Activated naive CD8-positive, alpha-beta T cell treated with anti-CD3 and anti-CD28 coated beads, Interleukin-2, amount 50 U/mL, for 16 hours (primary cell): ENCODE data around the gene ARV1.
"Not testable (repeated sequence)": the region's sequence is repeated elsewhere in the genome, so short reads cannot be mapped to it uniquely, and the experiment has no call there.

Source experiments
- DNase-seq: peaks from one replicate; pipeline ENCODE4 v3.0.0-alpha.2; 2020; ENCODE audit warnings: low read depth, low spot score

ARV1 gene

DNA sequence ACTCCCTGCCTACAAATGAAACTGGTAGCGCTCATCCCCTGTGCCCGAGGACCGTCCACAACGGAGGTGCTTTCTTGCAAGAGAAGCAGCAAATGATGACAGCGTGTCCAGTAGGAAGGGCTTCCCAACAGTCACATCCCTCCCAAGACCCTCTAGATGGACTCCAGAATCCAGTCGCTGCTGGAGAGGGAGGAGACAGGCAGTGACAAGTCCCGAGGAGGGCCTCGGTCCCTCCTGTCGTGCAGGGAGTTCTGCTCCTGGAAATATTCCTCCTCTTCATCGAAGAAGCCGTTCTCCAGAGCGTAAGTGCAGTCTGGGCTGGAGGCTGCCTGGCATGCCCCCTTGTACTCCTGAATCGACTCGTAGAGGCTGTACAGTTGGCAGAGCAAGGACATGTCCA lies 40.8 kb downstream of the ARV1 start:
- no peak for DNase-seq

DNA sequence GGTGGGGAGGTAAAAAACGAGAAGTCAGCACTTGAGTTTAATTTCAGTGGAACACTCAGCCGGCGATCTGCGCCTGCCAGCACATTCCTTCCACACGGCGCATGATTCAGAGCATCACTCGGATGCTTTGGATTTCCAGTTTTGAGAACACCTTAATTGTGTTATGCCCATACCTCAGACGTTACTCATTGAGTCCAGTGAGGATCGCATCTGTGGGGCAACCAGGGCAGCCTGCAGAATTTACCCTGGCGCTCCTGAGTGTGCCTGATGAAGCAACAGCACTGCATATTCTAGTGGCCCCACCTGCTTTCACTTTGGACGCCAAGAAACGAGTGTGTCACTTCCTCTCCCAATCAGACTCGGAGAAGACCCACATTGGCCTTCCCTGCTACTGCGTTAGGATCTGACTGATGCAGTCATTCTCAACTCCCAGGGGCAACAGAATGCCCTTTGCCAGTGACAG lies 41.3 kb downstream of the ARV1 start:
- DNase-seq: no peak

DNA sequence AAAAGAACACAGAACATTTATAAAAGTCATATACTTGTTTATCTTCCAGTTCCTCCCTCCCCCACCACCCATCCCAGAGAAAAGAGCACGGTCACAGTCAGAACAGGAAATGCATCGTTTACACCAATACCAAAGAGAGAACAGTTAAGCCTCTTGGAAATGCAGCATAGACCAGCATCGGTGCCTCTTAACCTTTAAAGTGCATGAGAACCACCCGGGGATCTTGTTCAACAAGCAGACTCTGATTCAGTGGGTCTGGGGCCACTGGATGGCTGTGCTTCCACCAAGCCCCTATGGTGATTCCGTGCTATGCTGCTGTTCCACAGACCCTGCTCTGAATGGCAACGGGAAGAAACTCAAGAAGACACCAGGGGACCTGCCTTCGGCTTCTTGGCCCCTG lies 41.9 kb downstream of the ARV1 start:
- no peak for DNase-seq

DNA sequence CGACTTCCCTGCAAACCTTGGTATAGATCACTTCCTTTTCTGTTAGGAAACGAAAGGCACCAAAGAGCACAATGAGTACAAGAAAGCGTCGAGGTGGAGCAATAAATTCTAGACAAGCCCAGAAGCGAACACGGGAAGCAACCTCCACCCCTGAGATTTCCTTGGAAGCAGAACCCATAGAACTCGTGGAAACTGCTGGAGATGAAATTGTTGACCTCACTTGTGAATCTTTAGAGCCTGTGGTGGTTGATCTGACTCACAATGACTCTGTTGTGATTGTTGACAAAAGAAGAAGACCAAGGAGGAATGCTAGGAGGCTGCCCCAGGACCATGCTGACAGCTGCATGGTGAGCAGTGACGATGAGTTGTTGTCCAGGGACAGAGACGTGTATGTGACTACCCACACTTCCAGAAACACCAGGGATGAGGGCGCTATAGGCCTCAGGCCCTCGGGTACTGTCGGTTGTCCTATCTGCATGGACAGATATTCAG lies 42.7 kb downstream of the ARV1 start:
- DNase-seq: no peak

DNA sequence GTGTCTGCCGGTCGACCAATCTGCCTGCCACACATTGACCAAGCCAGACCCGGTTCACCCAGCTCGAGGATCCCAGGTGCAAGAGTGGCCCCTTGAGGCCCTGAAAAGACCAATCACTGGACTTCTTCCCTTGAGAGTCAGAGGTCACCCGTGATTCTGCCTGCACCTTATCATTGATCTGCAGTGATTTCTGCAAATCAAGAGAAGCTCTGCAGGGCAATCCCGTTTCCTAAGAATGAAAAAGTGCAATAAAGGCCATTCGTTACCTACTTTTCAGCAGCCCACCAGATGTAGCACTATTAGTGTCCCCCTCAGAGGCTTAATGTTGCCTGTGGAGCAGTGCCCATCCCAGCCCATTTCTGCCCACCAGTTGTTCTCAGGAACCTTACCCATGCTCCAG lies 43.6 kb downstream of the ARV1 start:
- not testable (repeated sequence) for DNase-seq

DNA sequence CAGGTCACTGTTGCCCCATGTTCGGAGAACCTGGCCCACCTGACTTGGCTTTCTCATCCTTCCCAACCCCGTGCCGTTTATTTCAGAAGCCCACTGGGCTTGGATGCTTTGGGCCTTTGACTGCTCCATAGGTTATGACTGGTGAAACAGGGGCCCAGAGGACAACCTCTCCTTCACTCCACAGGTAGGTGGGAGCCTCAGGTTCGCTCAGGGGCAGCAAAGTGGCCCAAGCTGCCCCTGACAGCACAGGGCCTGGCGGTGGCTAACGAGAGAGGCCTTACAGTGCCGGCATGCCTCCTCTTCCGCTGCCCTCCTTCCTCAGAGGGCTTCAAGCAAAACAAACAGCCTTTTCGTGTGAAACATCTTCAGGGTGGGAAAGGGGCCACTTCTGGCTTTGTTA lies 44.3 kb downstream of the ARV1 start:
- no peak for DNase-seq

DNA sequence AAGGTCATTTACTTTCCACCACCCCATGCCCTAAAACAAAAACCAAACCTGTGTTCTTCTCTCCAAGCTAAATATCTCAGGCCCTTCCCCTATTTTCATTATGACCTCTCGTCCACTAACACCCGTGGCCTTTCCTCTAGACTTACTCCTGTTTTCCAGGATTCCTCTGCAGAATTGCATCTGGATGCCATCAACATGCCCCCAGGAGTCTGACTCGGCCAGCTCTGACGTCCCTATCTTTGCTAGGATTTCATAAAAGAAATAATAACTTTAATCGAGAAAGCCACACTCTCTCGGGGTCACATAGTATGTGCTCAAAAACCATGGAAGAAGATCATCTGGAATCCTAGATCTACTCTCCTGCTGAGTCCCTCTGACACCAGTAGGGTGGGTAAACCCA lies 47.7 kb downstream of the ARV1 start:
- no peak for DNase-seq

DNA sequence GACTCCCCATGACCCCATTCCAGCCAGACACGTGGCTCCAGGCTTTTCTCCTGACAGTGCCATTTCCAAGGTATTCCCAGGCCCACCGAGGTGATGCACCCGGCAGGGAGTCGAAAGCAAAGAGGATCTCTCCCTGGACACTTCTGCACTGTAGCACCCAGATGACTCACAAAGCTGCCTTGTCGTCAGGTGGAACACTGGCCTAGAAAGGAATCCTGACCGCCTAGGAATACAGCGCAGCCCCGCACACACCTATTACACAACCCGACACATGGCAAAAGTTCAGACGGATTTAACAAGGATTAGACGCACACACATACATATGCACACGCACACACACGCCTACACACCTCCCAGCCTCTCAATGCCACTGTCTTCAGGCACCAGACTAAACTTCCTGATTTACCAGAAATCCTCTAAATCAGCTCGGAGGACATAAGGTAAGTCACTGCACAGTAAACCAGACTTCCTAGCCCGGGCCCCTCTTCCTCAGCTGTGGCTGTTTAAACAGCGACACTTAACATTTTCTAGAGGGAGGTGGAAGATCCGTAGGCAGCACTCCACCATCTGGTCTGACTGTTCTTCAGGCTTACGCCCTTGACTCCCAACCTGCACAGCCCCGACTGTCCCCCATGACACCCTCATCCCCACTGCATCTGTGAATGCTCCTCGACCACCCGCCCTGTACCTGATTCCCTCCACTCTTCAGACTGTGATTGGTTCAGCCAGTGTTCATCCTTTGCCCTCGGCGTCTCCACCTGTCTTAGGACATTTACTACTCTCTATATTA lies 48.4 kb downstream of the ARV1 start:
- no peak for DNase-seq

DNA sequence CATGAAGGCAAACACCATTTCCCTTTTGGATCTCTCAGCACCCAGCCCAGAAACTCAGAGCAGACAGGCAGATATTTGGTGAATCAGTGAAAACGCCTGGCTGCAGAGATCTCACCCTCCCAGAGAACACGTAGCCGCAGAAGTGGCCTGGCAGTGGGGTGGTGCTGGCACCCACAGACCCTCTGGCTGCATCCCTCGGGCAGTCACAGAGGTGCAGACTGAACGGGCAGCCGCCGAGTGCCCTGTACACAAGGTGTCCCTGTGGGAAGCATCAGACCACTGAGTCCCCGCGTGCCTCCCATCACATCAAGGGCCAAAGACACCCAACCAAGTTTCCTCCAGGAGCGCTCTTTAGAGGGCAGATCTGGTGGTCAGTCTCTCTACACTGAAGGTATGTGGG lies 49.1 kb downstream of the ARV1 start:
- DNase-seq: no peak

DNA sequence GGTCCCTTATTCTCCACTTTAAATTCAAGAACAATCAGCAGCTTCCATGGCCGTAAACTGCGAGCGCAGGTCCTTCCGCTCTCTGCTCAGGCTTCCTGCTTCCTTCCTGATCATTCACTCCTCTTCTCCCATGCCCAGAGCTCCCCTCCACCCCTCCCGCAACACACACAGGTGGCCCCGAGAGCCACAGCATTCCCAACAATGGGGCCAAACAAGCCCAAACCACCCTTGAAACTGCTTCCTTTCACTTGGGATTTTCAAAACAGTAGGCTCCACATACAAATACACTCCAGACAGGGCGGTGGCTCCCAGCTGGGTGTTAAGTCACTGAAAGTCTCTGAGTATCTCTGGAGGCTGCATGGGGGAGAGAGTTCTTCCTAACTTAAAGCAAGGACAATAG lies 49.8 kb downstream of the ARV1 start:
- DNase-seq: no peak

DNA sequence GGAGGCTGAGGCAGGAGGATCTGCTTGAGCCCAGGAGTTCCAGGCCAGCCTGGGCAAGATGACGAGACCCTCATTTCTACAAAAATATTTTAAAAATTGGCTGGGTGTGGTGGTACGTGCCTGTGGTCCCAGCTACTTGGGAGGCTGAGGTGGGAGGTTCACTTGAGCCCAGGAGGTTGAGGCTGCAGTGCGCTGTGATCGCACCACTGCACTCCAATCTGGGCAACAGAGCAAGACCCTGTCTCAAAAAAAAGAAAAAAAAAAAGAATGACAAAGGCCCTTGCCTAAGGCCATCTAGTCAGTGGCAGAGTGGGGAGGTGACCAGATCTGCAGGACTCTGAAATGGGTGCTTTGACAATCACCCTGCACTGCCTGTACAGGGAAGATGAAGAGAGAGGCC lies 50.4 kb downstream of the ARV1 start:
- not testable (repeated sequence) for DNase-seq

DNA sequence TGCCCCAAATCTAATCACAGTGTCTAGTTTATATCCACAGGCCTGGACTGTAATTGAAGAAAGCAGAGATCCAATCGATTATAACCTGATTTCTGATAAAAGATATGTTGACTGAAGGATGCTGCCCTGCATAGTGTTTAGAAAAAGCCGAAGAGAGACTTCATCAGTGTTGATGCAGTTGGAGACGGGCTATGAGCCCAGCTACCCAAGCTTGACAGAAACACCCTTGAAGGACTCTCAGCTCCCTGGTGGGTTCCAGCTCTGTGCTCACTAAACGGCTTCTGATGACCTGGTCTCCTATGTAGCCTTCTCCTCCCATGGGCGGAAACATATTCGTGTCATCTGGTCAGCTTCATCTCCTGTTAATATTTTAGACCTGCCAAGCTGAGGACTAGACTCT lies 50.9 kb downstream of the ARV1 start:
- no peak for DNase-seq

DNA sequence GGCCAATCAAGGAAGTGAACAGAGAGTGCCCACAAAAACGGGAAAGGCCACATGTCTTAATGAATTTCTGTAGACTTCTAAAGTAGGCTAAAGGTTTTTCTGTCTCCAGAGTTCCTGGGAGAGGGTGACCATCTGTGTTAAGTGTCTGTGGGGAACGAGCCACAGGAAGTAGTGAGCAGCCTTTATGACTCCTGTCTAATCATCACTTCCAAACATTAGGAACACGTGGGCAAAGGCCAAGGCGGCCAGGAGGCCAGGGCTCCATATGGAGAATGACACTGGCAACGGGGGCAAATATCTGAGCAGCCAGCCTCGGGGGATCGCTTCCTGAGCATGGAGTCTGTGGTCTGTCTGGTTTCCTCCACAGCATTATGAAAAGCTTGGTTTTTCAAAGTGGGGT lies 54.1 kb downstream of the ARV1 start:
- DNase-seq: no peak

DNA sequence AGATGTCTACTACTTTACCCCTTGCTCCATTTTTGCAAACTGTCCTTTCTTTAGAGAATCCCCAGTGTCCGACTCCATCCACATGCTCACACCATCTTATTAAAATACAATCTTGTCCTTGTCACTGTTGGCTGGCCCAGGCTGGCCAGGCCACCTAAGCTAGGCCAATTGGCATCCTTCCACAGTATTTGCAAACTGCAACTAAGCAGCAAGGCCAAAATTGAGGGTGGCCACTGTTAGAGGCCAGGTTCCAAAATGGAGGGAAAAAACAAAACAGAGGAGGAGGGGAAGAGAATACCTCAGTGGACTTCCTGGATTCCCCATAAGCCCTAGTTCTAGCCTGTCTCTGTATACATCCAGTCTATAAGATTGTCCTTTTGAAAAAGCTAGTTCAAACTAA lies 56.9 kb downstream of the ARV1 start:
- DNase-seq: no peak

DNA sequence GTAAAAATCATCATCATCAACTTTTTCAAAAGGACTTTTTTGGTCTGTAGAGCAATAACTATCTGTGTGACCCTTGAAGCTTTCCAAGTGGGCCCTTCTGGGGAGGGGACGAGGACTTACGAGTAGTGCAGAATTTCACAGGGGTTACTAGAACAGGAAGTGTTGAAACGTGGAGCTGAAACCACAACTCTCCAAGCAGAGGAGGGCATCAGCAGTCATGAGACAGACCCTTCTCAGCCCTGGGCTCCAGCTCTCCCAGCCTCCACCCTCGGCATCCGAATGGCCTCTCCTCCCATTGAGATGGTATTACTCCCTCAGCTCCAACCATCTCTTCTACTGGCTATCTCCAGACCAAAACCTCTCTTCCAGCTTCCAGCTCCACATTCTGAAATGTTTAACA lies 57.5 kb downstream of the ARV1 start:
- DNase-seq: no peak

DNA sequence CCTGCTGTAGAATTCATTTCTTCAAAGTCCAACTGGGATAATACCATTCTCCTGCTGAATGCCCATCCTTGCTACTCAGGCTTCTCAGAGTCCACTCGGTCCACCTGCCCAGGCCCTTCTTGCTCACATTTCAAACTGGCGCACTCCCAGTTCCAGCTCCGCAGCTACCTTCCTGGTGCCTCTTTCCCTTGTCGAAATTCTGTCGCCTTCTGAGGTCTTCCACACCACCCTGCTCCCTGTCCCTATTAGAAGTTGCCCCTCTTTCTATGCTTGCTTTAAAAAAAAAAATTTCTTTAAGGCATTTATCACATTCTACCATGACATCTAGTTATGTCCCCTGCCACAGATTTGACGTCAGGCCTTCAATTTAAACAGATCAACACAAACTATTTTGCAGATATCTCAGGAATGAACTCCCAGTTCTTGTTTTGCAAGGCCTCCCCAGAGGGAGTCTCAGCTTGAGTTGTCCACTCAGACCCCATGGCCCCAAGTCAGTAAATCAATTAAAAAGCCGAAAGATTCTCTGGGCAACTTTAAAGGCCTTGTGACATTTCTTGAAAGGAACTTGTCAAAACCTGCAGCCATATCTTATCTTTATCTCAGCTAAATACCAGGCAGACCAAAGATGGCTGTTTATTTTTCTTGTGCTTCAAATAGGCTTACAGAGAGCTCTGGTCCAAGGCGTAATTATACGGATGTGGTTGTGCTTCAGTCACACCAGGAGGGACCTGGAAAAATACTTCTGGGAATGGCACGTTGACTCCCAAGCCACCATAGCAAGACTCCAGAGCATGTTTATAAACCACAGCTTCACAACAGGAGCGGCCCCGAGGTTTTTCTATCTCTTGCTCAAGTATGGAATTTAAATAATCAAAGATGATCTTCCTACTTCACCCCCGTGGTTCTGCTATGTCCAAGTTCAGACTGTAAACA lies 59.0 kb downstream of the ARV1 start:
- DNase-seq: no peak

DNA sequence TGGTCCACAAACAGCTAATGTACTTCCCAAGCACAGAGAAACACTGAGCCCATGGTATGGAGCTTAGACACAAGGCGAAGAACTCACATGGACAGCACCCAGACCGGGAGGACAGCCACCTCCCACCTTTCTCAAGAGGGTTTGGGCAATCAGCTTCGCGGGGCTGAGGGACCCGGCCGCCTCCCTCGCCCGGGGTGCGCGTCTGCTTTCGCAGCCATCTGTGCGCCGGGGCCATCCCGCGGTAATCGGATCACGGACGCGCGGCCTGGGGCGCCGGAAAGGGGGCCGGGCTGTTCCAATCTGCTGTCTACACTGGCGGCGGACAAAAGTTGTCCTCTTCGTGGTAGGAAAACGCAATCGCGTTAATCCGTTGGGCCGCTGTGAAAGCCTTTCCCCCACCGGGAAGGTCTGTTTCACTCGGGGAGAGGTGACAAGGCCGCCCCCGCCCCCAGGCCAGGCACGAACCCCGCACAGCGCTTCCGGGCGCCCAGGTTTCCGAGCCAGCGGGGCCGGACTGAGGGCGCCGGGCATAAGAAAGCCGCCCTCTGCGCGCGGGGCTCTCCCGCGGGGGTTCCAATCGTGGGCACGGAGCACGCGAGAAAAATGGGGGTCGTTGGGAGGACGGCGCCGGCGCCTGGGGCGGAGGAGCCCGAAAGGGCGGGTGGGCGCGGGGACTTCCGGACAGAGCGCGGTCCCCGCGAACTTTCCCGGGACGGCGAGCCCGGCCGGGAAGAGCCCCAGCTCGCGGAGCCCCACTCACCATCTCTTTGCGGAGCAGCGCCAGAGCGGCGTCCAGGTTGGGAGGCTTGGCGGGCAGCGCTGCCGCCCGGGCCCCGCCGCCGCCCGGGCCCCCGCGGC lies 60.5 kb downstream of the ARV1 start:
- DNase-seq: no peak

DNA sequence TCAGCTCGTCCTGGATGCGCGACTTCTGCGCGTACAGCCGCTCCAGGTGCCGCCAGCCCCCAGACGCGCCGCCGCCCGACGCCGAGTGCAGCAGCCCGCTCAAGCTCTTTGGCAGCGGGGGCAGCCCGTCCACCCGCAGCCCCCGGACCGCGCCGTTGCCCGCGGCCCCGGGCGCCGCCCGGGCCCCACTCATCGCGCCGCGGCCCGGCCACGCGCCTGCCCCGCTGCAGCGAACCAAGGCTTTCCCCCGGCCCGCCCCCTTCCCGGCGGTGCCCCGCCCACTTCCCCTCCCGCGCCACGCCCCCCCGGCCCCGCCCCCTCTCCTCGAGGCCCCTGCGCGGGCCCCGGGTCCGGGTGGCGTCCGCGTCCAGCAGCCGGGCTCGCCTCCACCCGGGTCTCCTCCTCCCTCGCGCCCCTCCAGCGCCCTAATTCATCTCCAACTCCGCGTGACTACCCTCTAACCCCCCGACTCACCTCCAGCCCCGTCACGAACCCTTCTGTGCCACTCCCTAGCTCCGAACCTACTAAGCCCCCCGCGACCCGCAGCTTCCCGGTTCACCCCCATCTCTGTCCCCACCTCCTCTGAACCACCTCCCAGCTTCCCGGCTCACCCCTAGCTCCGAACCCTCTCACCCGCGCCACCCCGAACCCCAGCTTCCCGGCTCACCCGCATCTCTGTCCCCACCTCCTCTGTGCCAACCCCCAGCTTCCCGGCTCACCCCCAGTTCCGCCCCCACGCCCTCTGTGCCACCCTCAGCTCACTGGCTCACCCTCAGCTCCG lies 61.3 kb downstream of the ARV1 start, which contains the start of gene FAM89A:
FAM89A (minus strand) TSS at position 236 of the 781 bp plus-strand sequence; CDS start at position 193, 43 bp downstream.
- peak; percentile 40 for DNase-seq

DNA sequence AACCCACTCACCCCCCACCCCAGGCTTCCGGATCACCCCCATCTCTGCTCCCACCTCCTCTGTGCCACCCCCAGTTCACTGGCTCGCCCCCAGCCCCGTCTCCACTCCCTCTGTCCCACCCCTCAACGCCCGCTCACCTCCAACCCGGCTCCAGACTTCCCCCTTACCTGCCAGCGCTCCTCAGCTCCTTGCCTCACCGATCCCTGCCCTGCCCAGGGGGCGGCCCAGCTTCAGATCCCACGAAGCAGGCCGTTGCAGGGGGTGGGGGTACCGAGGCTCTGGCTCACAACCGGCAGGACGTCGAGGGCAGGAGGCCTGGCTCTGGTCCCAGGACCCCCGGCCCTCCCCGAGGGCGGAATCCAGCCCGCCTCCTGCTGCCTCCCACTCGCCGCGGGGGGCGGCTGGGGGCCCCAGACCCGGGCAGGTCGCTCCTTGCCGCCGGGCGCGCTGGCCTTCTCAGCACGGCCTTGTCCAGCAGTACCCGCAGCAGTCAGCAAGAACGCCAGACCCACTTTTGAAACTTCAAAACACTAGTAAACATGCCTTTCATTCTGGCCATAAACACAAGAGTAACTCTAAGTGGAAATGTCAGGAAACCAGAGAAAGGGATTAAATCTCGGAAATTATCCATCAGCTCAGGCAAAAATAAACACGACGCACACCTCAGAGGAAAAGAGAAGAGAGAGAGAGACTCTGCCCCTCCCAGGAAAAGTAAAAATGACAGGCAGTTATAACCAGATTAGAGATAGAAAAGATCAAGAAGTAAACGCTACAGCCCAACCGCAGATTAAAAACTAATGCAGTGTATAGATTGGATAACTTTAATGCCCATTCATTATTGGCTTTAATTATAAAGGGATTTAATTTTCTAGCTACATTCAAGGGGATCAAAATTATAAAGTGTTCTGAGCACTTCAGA lies 62.2 kb downstream of the ARV1 start:
- no peak for DNase-seq
